HepG2 (cell line): ENCODE measurements around the gene DPH2. TPM values are rescaled to one million over a fixed set of nuclear protein-coding genes. Genes with fewer than 3 reads are reported as not detected.

Source experiments
- CENPX ChIP-seq: sonication (generic); formaldehyde crosslinking; IDR thresholded peaks from 2 replicates; pipeline ENCODE4 v1.9.0; 2021; ENCODE audit warnings: mild to moderate bottlenecking, missing genetic modification reagents, moderate library complexity
- DMAP1 ChIP-seq: IDR thresholded peaks from 2 replicates; pipeline ENCODE4 v1.6.1; 2016
- GATAD1 ChIP-seq: IDR thresholded peaks from 2 replicates; pipeline ENCODE4 v1.6.1; 2016; ENCODE audit warnings: missing genetic modification reagents, missing compliant biosample characterization
- HOXA7 ChIP-seq: sonication (generic); formaldehyde crosslinking; IDR thresholded peaks from 2 replicates; pipeline ENCODE4 v1.8.1; 2022; ENCODE audit warnings: mild to moderate bottlenecking, missing genetic modification reagents, moderate library complexity
- KLF9 ChIP-seq: IDR thresholded peaks from 2 replicates; pipeline ENCODE4 v1.6.1; 2016; ENCODE audit warnings: low read depth
- KMT2B ChIP-seq: IDR thresholded peaks from 2 replicates; pipeline ENCODE4 v1.6.1; 2016; ENCODE audit warnings: missing genetic modification reagents, missing compliant biosample characterization
- PHF20 ChIP-seq: sonication (generic); formaldehyde crosslinking; IDR thresholded peaks from 2 replicates; pipeline ENCODE4 v1.5.0; 2020; ENCODE audit warnings: mild to moderate bottlenecking, missing genetic modification reagents
- PLRG1 ChIP-seq: fragments of 450-650 bp; conservative IDR thresholded peaks from 2 replicates; pipeline ENCODE4 v1.6.1; 2016
- POLR2G ChIP-seq: fragments of 200-400 bp; formaldehyde crosslinking; IDR thresholded peaks from 2 replicates; pipeline ENCODE4 v1.6.1; 2018; ENCODE audit warnings: mild to moderate bottlenecking, low read depth, low read length, moderate library complexity
- PREB ChIP-seq: sonication (generic); formaldehyde crosslinking; IDR thresholded peaks from 2 replicates; pipeline ENCODE4 v1.4.0; 2020; ENCODE audit warnings: missing genetic modification reagents
- PTBP1 ChIP-seq: fragments of 200-400 bp; formaldehyde crosslinking; IDR thresholded peaks from 2 replicates; pipeline ENCODE4 v1.6.1; 2018; ENCODE audit warnings: low read length, low read depth; ENCODE audit not compliant: poor library complexity, severe bottlenecking
- RBM22 ChIP-seq: fragments of 200-400 bp; formaldehyde crosslinking; optimal IDR thresholded peaks from 2 replicates; pipeline ENCODE3; 2017; ENCODE audit warnings: mild to moderate bottlenecking, low read length, moderate library complexity
- SATB2 ChIP-seq: sonication (generic); formaldehyde crosslinking; IDR thresholded peaks from 2 replicates; pipeline ENCODE4 v1.5.0; 2020; ENCODE audit warnings: missing genetic modification reagents
- SRSF4 ChIP-seq: fragments of 200-400 bp; formaldehyde crosslinking; IDR thresholded peaks from one replicate; pipeline ENCODE4 v1.6.1; 2018; ENCODE audit warnings: mild to moderate bottlenecking, low read depth, low read length, moderate library complexity; ENCODE audit not compliant: poor library complexity, severe bottlenecking
- SRY ChIP-seq: sonication (generic); formaldehyde crosslinking; IDR thresholded peaks from 2 replicates; pipeline ENCODE4 v1.8.0; 2022; ENCODE audit warnings: mild to moderate bottlenecking, missing genetic modification reagents
- TCF7 ChIP-seq: sonication (generic); IDR thresholded peaks from 2 replicates; pipeline ENCODE4 v1.6.1; 2016; ENCODE audit warnings: antibody characterized with exemption, low read depth
- TFDP2 ChIP-seq: sonication (generic); formaldehyde crosslinking; IDR thresholded peaks from 2 replicates; pipeline ENCODE4 v1.4.0; 2020; ENCODE audit warnings: missing genetic modification reagents
- TOPORS ChIP-seq: sonication (generic); formaldehyde crosslinking; IDR thresholded peaks from 2 replicates; pipeline ENCODE4 v1.8.0; 2023; ENCODE audit warnings: mild to moderate bottlenecking, missing genetic modification reagents
- TRIM22 ChIP-seq: fragments of 450-650 bp; IDR thresholded peaks from 2 replicates; pipeline ENCODE4 v1.6.1; 2017
- ZBTB26 ChIP-seq: IDR thresholded peaks from 2 replicates; pipeline ENCODE4 v1.6.1; 2016; ENCODE audit warnings: missing compliant biosample characterization, missing genetic modification reagents, borderline replicate concordance
- ZBTB49 ChIP-seq: sonication (generic); formaldehyde crosslinking; IDR thresholded peaks from 2 replicates; pipeline ENCODE4 v1.4.0; 2020; ENCODE audit warnings: missing genetic modification reagents, borderline replicate concordance
- ZFP41 ChIP-seq: sonication (generic); formaldehyde crosslinking; IDR thresholded peaks from 2 replicates; pipeline ENCODE4 v1.4.0; 2020; ENCODE audit warnings: mild to moderate bottlenecking, missing genetic modification reagents, borderline replicate concordance
- ZNF652 ChIP-seq: IDR thresholded peaks from 2 replicates; pipeline ENCODE4 v1.6.1; 2016; ENCODE audit warnings: low read depth, borderline replicate concordance
- polyA plus RNA-seq, 8 experiments: library from polyadenylated mRNA; depleted of rRNA in 3 of 8; stranded (reverse) in 7 of 8; unstranded in 1 of 8; fragments of >200 nt; fragmentation: Illumina TruSeq in 4 of 8; extraction: Trizol in 4 of 8; gene quantifications; 2 replicates each; pipeline versions ENCODE4 v1.2.1 to v1.2.3, GENCODE V29; 2011 to 2016; ENCODE audit warnings: low read depth in 4 of 8, missing spikeins in 1 of 8, mixed read lengths in 1 of 8; ENCODE audit not compliant: insufficient read depth in 1 of 8
- total RNA-seq, 5 experiments: library from RNA; depleted of rRNA; stranded (reverse); fragments of >200 nt; fragmentation: Illumina TruSeq; extraction: Trizol; gene quantifications; 2 replicates each; pipeline ENCODE4 v1.2.3, GENCODE V29; 2016; ENCODE audit warnings: low read depth in 1 of 5

Gene DPH2
- total and polyA plus RNA-seq, 2 of the 13 experiments (the other 11 are each of a cell fraction or from before 2014, with no cell fraction given): 32.2 to 38.3 TPM

GRCh38 chr1:43991476-43992231, 21.8 kb downstream of the DPH2 start, which contains the start of gene CCDC24 (continued):
- TF ChIP-seq ZBTB49 (no peak), SRY (peak; percentile 70; the same call in 1 of the 2 replicates), ZNF652 (CRISPR knock-in tag) (no peak), SATB2 (CRISPR knock-in tag) (no peak), TFDP2 (CRISPR knock-in tag) (0 out of 2 replicates have a peak, but pooled peaks have one; percentile 6), PLRG1 (no peak), RBM22 (peak; percentile 64), GATAD1 (CRISPR knock-in tag) (peak; percentile 56), CENPX (CRISPR knock-in tag) (no peak), PHF20 (CRISPR knock-in tag) (0 out of 2 replicates have a peak, but pooled peaks have one; percentile 28), SRSF4 (no peak), TCF7 (no peak), POLR2G (peak; percentile 53), TOPORS (peak; percentile 18; the same call in 1 of the 2 replicates), KMT2B (0 out of 2 replicates have a peak, but pooled peaks have one; percentile 38), KLF9 (CRISPR knock-in tag) (peak; percentile 35; the same call in 1 of the 2 replicates), PREB (no peak), ZFP41 (CRISPR knock-in tag) (no peak), TRIM22 (no peak), PTBP1 (no peak), HOXA7 (CRISPR knock-in tag) (no peak), ZBTB26 (CRISPR knock-in tag) (no peak), DMAP1 (CRISPR knock-in tag) (0 out of 2 replicates have a peak, but pooled peaks have one; percentile 22)
